ENCODE measurements around the gene ACHE. TPM values are rescaled to one million over a fixed set of nuclear protein-coding genes. Genes with fewer than 3 reads are reported as not detected.

The ACHE gene
- total RNA-seq, 4 donors from 2014 or later, result 0.66 to 0.68 TPM; not detected in 2

GRCh38 chr7:100859856-100860255 is 35.8 kb downstream of the ACHE start:
- TF ChIP-seq CTCF (IDR thresholded peaks at IDR 0.05; ENCODE audit: low read depth), result no peak

- no peak for TF ChIP-seq CTCF (IDR thresholded peaks at IDR 0.05; ENCODE audit: low read depth)
Measured at GRCh38 chr7:100856871-100857282, 38.8 kb downstream of the ACHE start.

GRCh38 chr7:100855515-100855914 is 40.2 kb downstream of the ACHE start:
- no peak for TF ChIP-seq CTCF (IDR thresholded peaks at IDR 0.05; ENCODE audit: low read depth)

GRCh38 chr7:100854146-100854895 is 41.4 kb downstream of the ACHE start:
- no peak for TF ChIP-seq CTCF (IDR thresholded peaks at IDR 0.05; ENCODE audit: low read depth)

- TF ChIP-seq CTCF (IDR thresholded peaks at IDR 0.05; ENCODE audit: low read depth), result no peak
Measured at GRCh38 chr7:100852048-100852872, 43.4 kb downstream of the ACHE start, which contains the start of gene SLC12A9. Gene SLC12A9, plus strand, starts transcription at chr7:100852713. Its CDS starts 1,485 bp downstream, at chr7:100854198.

GRCh38 chr7:100847360-100847759 is 48.3 kb downstream of the ACHE start:
- no peak for TF ChIP-seq CTCF (IDR thresholded peaks at IDR 0.05; ENCODE audit: low read depth)

- TF ChIP-seq CTCF (IDR thresholded peaks at IDR 0.05; ENCODE audit: low read depth), result no peak
Measured at GRCh38 chr7:100840470-100841100, 55.1 kb downstream of the ACHE start.
